GM18498 (cell line): Measurements from ENCODE around the gene ALOX15B.
A peak's percentile ranks its signal among the peaks of the same experiment; 100 is the strongest.

Experiments
- ATAC-seq: cut with Tn5 transposase; IDR thresholded peaks from one replicate; pipeline ENCODE4 v1.9.1; 2021; ENCODE audit warnings: mild to moderate bottlenecking, moderate library complexity; ENCODE audit not compliant: unreplicated experiment

ALOX15B gene

GRCh38 chr17:8038954-8039610 is at the start of gene ALOX15B:
Gene ALOX15B, plus strand, starts transcription at chr17:8039059. Its CDS starts 97 bp downstream, at chr17:8039156.
- ATAC-seq, result no peak

GRCh38 chr17:7989781-7990655 is 48.8 kb upstream of the ALOX15B start:
- peak; percentile 78 for ATAC-seq

GRCh38 chr17:7992516-7992915 is 46.3 kb upstream of the ALOX15B start:
- no peak for ATAC-seq

- ATAC-seq, result no peak
Observed at GRCh38 chr17:7992924-7993323, 45.9 kb upstream of the ALOX15B start.

- no peak for ATAC-seq
Observed at GRCh38 chr17:7993972-7994589, 44.8 kb upstream of the ALOX15B start.

GRCh38 chr17:7995724-7996123 is 43.1 kb upstream of the ALOX15B start:
- no peak for ATAC-seq

- no peak for ATAC-seq
Observed at GRCh38 chr17:7997186-7997585, 41.7 kb upstream of the ALOX15B start.

GRCh38 chr17:8001976-8002720 is 36.7 kb upstream of the ALOX15B start, which contains the start of gene GUCY2D:
Gene GUCY2D, plus strand, starts transcription at chr17:8002615. Its CDS starts 433 bp downstream, at chr17:8003048.
- ATAC-seq, result no peak

- no peak for ATAC-seq
Observed at GRCh38 chr17:8002721-8003593, 35.9 kb upstream of the ALOX15B start.

- ATAC-seq, result no peak
Observed at GRCh38 chr17:8003594-8004181, 35.2 kb upstream of the ALOX15B start.

- ATAC-seq, result no peak
Observed at GRCh38 chr17:8004899-8005298, 34.0 kb upstream of the ALOX15B start.

GRCh38 chr17:8005357-8005756 is 33.5 kb upstream of the ALOX15B start:
- ATAC-seq, result no peak

GRCh38 chr17:8005967-8006730 is 32.7 kb upstream of the ALOX15B start:
- ATAC-seq, result no peak

GRCh38 chr17:8006836-8007680 is 31.8 kb upstream of the ALOX15B start:
- no peak for ATAC-seq

- no peak for ATAC-seq
Observed at GRCh38 chr17:8007836-8008235, 31.0 kb upstream of the ALOX15B start.

- ATAC-seq, result no peak
Observed at GRCh38 chr17:8012045-8012580, 26.7 kb upstream of the ALOX15B start.

GRCh38 chr17:8012996-8013640 is 25.7 kb upstream of the ALOX15B start:
- no peak for ATAC-seq
